GM18499 (cell line): ENCODE data around the gene MARCO.
"Not testable (repeated sequence)": the region's sequence is repeated elsewhere in the genome, so short reads cannot be mapped to it uniquely, and the experiment has no call there.

Source experiments
- ATAC-seq: cut with Tn5 transposase; IDR thresholded peaks from one replicate; pipeline ENCODE4 v1.9.1; 2021; ENCODE audit warnings: moderate number of reproducible peaks; ENCODE audit not compliant: insufficient read depth, unreplicated experiment

The MARCO gene

GRCh38 chr2:118993392-118993752, 51.4 kb downstream of the MARCO start:
- no peak for ATAC-seq

DNA sequence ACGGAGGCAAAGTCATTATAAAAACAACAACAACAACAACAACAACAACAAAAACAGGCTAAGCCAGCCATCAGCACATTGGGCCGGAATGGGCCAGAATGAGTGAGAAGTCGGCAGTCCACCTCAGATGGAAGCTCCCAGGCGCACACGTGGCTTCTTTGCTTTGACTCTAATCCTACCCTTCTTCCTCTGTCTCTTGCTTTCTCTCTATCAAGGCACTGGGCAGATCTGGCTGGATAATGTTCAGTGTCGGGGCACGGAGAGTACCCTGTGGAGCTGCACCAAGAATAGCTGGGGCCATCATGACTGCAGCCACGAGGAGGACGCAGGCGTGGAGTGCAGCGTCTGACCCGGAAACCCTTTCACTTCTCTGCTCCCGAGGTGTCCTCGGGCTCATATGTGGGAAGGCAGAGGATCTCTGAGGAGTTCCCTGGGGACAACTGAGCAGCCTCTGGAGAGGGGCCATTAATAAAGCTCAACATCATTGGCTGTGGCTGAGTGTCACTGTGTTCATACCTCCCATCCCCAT, 52.2 kb downstream of the MARCO start:
- no peak for ATAC-seq

GRCh38 chr2:118994778-118995177, 52.8 kb downstream of the MARCO start:
- ATAC-seq, result no peak

DNA sequence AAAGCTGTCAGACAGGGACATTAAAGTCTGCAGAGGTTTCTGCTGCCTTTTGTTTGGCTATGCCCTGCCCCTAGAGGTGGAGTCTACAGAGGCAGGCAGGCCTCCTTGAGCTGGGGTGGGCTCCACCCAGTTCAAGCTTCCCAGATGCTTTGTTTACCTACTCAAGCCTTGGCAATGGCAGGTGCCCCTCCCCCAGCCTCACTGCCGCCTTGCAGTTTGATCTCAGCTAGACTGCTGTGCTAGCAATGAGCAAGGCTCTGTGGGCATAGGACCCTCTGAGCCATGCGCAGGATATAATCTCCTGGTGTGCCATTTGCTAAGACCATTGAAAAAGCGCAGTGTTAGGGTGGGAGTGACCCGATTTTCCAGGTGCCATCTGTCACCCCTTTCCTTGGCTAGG, 61.9 kb downstream of the MARCO start:
- not testable (repeated sequence) for ATAC-seq

- ATAC-seq, result no peak
These were observed 62.6 kb downstream of the MARCO start for GRCh38 chr2:119004602-119005001.

DNA sequence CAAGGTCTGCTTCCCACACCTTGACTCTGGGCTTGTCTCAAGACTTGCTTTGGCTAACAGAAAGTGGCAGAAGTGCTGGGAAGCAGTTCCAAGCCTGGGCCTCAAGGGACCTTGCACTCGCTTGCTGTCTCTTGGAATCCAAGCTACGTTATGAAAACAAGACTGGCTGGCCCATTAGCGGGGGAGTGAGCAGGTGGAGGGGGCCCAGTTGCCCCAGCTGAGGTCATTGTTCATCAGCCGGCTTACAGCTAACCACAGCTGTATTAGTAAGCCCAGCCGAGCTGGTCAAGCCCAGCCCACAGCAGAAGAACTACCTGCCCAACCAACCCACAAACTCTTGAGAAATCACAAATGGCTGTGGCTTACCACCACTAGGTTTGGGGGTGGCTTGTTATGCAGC, 63.1 kb downstream of the MARCO start:
- no peak for ATAC-seq

DNA sequence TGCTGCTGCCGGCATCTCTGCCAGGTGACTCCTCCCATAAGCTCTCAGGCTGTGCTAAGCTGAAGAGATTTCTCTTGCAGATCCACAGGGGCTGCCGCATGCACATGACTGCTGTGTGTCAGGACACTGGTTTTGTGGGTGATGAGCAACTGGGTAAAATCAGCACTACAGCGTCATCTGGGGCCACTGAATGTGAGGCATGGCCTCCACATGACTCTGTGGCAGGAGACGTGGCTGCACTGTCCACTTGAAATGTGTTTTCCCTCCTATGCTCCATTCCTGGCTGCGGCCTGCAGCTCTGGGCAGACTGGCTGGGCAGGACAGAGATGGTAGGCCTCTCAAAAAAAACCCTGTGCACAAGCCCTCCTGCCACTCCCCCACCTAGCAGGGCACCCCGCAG, 63.6 kb downstream of the MARCO start:
- no peak for ATAC-seq

- no peak for ATAC-seq
These were observed 64.4 kb downstream of the MARCO start for GRCh38 chr2:119006441-119006840.

DNA sequence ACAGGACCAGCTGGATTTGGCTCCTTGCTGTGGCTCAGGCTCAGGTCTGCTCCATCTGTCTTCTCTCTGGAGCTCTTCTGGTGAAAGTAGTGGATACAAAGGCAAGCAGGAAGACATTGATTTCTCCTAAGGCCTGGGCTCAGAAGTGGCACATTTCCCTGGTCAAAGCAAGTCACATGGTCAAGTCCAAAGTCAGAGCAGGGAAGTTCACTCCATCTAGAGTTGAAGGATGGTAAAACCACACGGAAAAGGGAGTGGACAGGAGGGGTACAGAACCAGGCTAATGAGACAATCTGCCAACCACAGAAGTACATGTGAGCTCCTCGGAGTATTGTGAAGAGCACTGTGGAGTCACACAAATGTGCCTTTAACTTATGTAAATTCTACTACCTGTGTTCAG, 66.1 kb downstream of the MARCO start:
- ATAC-seq, result no peak

- no peak for ATAC-seq
These were observed 67.1 kb downstream of the MARCO start for GRCh38 chr2:119009110-119009509.

GRCh38 chr2:119010336-119010735, 68.3 kb downstream of the MARCO start:
- no peak for ATAC-seq

GRCh38 chr2:119011162-119011909, 69.3 kb downstream of the MARCO start:
- no peak for ATAC-seq

DNA sequence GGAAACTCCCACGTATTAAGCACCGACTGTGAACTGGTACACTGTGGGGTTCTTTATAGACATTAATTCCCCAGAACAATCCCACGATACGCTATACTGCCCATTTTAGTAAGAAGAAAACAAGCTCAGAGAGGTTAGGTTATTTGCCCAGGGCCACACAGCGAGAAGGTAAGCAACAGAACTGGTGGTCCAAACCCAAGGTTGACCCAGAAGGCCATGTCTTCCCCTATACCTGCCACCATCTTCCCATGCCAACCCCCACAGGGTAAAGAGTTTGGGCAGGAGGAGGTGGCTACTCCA, 69.9 kb downstream of the MARCO start:
- ATAC-seq, result no peak

- ATAC-seq, result no peak
These were observed 70.6 kb downstream of the MARCO start for GRCh38 chr2:119012345-119013301.

- no peak for ATAC-seq
These were observed 71.7 kb downstream of the MARCO start for GRCh38 chr2:119013671-119014070.

- no peak for ATAC-seq
These were observed 73.9 kb downstream of the MARCO start for GRCh38 chr2:119015845-119016244.

GRCh38 chr2:119019521-119019920, 77.5 kb downstream of the MARCO start:
- no peak for ATAC-seq

- ATAC-seq, result no peak
These were observed 80.7 kb downstream of the MARCO start for GRCh38 chr2:119022678-119023077.

- ATAC-seq, result no peak
These were observed 81.5 kb downstream of the MARCO start for GRCh38 chr2:119023534-119023933.

- no peak for ATAC-seq
These were observed 82.2 kb downstream of the MARCO start for GRCh38 chr2:119024152-119024551.

- no peak for ATAC-seq
These were observed 82.6 kb downstream of the MARCO start for GRCh38 chr2:119024568-119024967.
